HCT116 (cell line): ENCODE measurements around the gene WDPCP.

Source experiments
- ATF3 ChIP-seq: IDR thresholded peaks from 2 replicates; pipeline ENCODE4 v1.6.1; 2012
- CTCF ChIP-seq, 3 experiments: fragments of 200-600 bp in 1 of 3; sonication (generic) in 1 of 3; IDR thresholded peaks in 2 of 3; conservative IDR thresholded peaks in 1 of 3; 2 replicates each; pipeline ENCODE4 v1.5.1; 2012 to 2017; ENCODE audit warnings: low read depth in 2 of 3, low read length in 2 of 3, antibody characterized with exemption in 1 of 3, borderline replicate concordance in 1 of 3, control low read depth in 1 of 3, mild to moderate bottlenecking in 1 of 3, mixed read lengths in 1 of 3, mixed run types in 1 of 3, moderate library complexity in 1 of 3; ENCODE audit not compliant: insufficient read depth in 1 of 3
- EGR1 ChIP-seq: IDR thresholded peaks from 2 replicates; pipeline ENCODE4 v1.6.1; 2012; ENCODE audit warnings: low read depth
- EZH2 ChIP-seq: fragments of 200-600 bp; sonication (generic); IDR thresholded peaks from 2 replicates; pipeline ENCODE4 v1.6.1; 2017; ENCODE audit warnings: antibody characterized with exemption, mixed run types
- EZH2phosphoT487 ChIP-seq: fragments of 200-600 bp; IDR thresholded peaks from 2 replicates; pipeline ENCODE4 v1.6.1; 2018; ENCODE audit warnings: antibody characterized with exemption, borderline replicate concordance
- FOSL1 ChIP-seq: IDR thresholded peaks from 2 replicates; pipeline ENCODE4 v1.6.1; 2012; ENCODE audit warnings: low read depth
- MAX ChIP-seq: IDR thresholded peaks from 2 replicates; pipeline ENCODE4 v1.6.1; 2012
- POLR2A ChIP-seq: IDR thresholded peaks from 2 replicates; pipeline ENCODE4 v1.7.0; 2011; ENCODE audit warnings: borderline replicate concordance; ENCODE audit not compliant: insufficient read depth, insufficient read length; ENCODE audit errors: extremely low read depth
- POLR2AphosphoS5 ChIP-seq: IDR thresholded peaks from 2 replicates; pipeline ENCODE4 v1.6.1; 2011; ENCODE audit warnings: mild to moderate bottlenecking, low read depth, low read length, moderate library complexity
- RAD21 ChIP-seq: IDR thresholded peaks from 2 replicates; pipeline ENCODE4 v1.6.1; 2012; ENCODE audit warnings: low read depth, mild to moderate bottlenecking
- REST ChIP-seq: IDR thresholded peaks from 2 replicates; pipeline ENCODE4 v1.6.1; 2012; ENCODE audit warnings: low read depth
- SP1 ChIP-seq: IDR thresholded peaks from 2 replicates; pipeline ENCODE4 v1.6.1; 2012; ENCODE audit warnings: low read depth
- TCF7L2 ChIP-seq: IDR thresholded peaks from 2 replicates; pipeline ENCODE4 v1.7.0; 2011; ENCODE audit warnings: borderline replicate concordance, inconsistent platforms; ENCODE audit not compliant: insufficient read depth, insufficient read length; ENCODE audit errors: extremely low read depth

- no peak for TF ChIP-seq ATF3
- no peak for TF ChIP-seq POLR2A
- no peak for TF ChIP-seq POLR2AphosphoS5
- no peak for TF ChIP-seq CTCF (IDR thresholded peaks at IDR 0.05 in 2 of 3, conservative IDR thresholded peaks at IDR 0.05 in 1 of 3; ENCODE audit: borderline replicate concordance in 1 of 3, insufficient read depth in 1 of 3, low read depth in 2 of 3, low read length in 2 of 3)
- TF ChIP-seq REST = no peak
- no peak for TF ChIP-seq FOSL1
- TF ChIP-seq MAX = no peak
- no peak for TF ChIP-seq EZH2
- no peak for TF ChIP-seq EGR1
- TF ChIP-seq TCF7L2 = no peak
- TF ChIP-seq RAD21 = no peak
- no peak for TF ChIP-seq SP1
- TF ChIP-seq EZH2phosphoT487 = no peak
Measured at GRCh38 chr2:63631501-63631900, 43.2 kb upstream of the WDPCP start.
